GM12891 (cell line): Measurements from ENCODE around the gene DNASE1L2.
"Not testable (repeated sequence)": the region's sequence is repeated elsewhere in the genome, so short reads cannot be mapped to it uniquely, and the experiment has no call there.

Experiments used
- POLR2A ChIP-seq: IDR thresholded peaks from 2 replicates; pipeline ENCODE4 v1.6.1; 2011; ENCODE audit warnings: low read depth, low read length, control low read depth
- POLR2AphosphoS5 ChIP-seq: IDR thresholded peaks from 2 replicates; pipeline ENCODE4 v1.6.1; 2011; ENCODE audit warnings: low read depth, low read length, control low read depth

DNA sequence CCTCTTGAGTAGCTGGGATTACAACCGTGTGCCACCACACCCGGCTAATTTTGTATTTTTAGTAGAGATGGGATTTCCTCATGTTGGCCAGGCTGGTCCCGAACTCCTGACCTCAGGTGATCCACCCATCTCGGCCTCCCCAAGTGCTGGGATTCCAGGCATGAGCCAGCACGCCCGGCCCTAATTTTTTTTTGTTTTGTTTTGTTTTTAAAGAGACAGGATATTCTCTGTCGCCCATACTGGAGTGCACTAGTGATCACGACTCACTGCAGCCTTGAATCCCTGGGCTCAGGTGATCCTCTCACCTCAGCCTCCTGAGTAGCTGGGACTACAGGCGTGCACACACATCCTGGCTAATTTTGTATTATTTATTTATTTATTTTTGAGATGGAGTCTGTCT is 4.1 kb downstream of the DNASE1L2 start:
- TF ChIP-seq POLR2A, POLR2AphosphoS5: not testable (repeated sequence)
